GM19099 (cell line): ENCODE data around the gene TTLL9.
A peak's percentile ranks its signal among the peaks of the same experiment; 100 is the strongest.

Experiments used
- POLR2A ChIP-seq: IDR thresholded peaks from 3 replicates; pipeline ENCODE4 v1.6.1; 2011; ENCODE audit warnings: low read depth; ENCODE audit not compliant: insufficient read length; ENCODE audit errors: extremely low read depth

The TTLL9 gene

DNA sequence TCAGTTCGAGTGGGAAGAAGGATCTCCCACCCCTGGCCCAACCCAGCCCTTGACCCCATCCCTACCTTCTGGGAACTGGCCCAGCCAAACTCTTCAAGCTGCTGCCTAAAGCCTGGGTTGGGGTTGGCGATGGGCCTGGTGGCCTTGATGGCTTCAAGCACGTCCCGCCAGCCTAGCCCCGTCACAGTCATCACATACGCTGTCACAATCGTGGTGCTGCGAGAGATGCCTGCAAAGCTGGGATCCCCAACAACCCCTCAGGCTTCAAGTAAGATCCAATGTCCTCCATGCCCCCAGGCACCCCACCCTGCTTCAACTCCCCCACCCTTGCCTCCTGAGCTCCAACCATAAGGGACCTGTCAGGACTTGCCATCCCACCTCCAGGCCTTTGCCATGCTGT lies 7.9 kb upstream of the TTLL9 start:
- no peak for TF ChIP-seq POLR2A

DNA sequence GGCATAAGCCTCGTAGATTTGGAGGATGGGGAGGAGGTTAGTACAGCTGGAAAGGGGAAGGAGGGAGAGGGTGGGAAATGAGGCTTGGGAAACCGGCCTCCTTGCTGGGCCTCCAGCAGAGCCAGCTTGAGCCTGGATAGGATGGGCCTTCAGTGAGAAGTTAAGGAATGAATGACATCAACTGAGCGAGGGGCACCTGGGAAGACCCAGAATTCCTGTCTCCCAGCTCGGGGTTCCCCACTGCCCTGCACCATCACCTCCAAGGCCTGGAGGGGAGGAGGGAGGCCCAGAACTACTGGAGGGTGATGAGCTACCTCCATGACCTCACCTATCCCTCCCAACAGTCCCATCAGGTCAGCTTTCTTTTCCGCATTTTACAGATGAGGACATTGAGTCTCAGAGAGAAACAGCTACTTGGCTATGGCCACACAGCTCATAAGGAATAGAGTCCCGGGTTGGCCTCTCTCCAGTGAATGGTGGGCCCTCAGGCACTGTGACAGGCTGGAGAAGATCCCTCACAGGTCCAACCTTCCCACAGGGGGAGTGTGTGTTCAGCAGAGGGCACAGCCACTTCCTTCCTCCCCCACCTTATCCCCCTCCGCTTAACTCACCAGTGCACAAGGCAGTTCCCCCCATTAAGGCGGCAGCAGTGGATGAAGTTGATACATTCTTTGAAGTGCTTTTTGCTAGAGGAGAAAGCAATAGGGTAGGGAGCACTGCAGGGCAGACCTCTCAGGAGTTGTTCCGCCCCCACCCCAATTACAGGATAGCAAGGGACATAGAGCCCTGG lies 6.9 kb upstream of the TTLL9 start:
- no peak for TF ChIP-seq POLR2A

DNA sequence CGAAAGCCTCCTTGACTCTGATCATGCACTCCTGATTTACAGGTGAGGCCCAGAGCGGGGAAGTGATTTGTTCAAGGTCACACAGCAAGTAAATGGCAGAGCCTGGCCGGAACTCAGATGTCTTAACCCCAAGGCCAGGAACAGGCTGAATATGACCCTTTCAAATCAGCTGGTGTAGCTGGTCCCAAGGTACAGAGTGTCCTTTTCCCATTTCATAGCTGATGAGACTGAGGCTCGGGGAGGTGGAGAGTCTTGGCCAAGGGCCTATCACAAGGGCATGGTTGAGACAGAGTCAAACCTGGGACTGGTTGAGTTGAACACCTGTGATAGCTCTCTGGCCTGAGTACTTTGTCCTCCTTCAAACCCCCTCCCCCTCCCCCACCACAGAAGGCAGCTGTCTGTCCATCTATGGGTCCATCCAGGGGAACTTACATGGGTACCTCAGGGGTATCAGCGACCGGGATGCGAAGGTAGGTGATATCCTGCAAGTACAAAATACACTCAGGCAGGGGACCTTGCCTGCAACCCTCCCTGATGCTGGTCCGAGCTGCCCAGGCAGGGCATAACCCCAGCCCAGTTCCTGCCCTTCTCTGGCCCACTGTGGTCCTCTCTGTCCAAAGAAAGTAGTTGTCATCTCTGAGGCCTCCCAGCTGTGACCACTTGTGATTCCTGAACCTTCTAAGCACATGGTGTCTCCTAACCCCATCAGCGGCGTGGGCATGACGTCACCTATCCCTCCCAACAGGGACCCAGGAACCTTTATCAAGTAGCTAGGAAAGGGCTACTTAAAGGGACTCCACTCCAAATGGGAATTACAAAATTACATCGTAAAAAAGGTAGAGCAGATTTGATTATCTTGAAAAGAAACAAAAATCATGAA lies 5.7 kb upstream of the TTLL9 start:
- TF ChIP-seq POLR2A = no peak

DNA sequence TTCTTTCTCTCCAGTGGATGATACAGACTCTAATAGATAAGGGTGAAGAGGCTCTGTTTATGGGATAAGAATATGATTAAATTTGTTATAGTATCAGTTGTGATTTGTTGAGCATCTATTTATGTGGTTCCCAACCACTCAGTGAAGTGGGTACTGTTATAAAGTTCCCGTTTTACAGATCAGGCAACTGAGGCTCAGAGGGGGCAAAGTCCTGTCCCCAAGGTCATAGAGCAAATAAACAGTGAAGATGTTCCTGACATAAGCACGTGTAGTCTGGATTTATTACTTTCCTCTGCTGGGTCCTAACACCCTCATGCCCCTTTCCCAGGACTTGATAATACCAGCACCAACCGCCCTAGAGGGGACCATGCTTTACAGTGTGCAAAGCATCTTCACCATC lies 4.2 kb upstream of the TTLL9 start:
- no peak for TF ChIP-seq POLR2A

DNA sequence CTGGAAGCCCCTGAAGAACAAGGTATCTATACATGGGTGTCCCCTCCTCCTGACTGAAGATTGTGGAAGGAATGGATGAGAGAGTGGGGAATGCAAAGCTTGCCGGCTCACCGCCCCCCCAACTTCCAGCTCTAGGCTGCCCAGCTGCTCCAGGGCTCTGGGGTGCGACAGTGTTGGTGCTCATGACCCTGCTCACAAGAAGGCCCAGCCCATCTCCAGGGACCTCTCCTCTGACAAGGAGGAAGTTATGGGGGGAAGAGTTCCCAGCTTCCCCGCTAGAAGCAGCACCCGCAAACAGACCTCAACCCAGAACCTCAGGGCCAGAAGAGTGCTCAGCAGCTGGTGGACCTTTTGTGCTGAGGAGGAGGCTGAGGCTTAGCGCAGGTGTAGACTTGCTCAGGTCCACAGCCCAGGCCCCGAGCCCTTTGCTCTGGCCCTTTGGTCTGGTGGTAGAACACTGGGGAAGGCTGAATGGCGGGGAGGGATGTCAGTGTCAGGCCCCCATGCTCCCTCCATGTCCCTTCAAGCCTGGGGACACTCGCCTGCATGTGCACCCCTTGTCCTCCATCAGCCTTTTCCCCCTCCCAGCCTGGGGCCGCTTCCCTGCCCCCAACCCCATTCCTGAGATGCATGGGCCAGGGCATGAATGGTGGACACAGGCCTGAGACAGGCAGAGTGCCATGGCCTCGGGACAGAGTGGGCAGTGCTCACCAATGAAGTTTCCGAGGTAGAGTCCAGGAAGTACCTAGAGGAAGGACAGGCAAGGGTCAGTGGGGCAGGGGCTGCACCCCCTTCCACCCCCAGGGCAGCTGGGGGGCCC lies 1.4 kb upstream of the TTLL9 start:
- no peak for TF ChIP-seq POLR2A

DNA sequence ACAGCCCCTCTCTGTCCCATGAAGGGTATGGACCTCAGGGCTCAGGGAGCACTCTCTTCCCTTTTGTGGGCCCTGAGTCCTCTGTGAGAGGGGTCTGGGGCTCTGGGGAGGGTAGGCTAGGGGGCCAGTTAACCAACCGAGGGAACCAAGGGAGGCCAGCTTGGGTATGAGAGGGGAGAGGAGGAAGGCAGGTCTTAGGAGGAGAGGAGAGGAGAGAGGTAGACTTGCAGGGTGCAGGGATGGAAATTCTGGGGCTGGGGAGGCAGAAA lies 827 bp upstream of the TTLL9 start:
- TF ChIP-seq POLR2A = no peak

DNA sequence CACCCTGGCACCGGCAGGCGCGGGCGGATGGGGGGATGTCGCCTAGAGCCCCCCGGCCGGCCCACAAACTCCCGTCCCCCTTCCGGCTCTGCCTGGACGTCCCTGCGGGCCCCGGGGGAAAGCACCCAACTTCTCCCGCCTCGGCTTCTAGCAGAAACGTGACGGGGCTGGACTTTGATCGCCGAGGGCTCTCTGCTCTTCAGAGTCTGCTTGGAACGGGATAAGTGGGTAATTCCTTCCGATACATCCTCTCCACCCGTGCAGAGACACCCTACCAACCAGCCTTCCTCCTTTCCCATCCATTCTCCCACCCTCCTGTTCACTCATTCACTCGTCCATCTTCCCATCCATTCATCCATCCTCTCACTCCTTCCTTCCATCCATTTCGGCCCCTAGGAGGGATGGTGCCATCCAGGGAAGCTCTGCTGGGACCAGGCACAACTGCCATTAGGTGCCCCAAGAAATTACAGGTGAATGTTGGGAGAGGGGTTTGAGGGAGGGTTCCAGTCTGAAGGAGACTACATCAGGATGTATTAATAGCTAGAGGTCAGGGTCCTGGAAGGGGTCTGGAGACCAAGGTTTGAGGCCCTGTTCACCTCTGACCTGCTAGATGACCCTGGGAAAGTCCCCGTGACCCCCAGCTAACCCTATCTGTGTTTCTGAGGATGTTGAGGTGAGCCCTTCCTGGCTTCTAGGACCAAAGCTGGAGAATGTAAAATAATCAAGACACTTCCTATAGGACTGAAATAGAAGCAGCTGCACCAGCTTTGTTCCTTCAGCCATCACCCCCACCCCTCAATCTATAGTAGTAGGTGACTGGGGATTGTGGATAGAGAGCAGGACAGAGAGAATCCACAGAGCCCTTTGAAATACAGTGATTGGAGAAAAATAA lies 538 bp downstream of the TTLL9 start:
- TF ChIP-seq POLR2A = no peak

DNA sequence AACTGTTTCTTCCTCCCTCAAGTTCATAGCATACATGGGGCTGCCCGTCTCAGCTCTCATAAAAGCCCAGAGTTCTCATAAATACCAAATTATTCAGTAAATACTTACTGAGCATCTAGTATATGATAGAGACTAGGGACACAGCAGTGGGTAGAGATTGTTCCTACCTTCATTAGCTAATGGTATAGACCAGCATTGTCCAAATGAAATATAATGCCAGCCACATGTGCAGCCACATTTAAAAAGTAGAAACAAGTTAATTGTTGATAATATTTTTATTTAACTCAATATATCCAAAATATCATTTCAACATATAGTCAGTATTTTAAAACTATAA lies 1.2 kb downstream of the TTLL9 start:
- no peak for TF ChIP-seq POLR2A

DNA sequence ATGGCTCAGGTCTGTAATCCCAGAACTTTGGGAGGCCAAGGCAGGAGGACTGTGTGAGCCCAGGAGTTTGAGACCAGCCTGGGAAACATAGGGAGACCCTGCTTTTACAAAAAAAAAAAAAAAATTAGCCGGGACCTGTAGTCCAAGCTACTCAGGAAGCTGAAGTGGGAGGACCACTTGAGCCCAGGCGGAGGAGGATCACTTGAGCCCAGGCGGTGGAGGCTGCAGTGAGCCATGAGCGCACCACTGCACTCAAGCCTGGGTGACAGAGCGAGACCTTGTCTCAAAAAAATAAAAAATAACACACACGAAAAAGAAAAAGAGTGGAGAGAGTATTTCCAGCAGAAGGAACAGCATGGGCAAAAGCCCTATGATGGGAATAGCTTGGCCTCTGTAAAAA lies 2.0 kb downstream of the TTLL9 start:
- no peak for TF ChIP-seq POLR2A

DNA sequence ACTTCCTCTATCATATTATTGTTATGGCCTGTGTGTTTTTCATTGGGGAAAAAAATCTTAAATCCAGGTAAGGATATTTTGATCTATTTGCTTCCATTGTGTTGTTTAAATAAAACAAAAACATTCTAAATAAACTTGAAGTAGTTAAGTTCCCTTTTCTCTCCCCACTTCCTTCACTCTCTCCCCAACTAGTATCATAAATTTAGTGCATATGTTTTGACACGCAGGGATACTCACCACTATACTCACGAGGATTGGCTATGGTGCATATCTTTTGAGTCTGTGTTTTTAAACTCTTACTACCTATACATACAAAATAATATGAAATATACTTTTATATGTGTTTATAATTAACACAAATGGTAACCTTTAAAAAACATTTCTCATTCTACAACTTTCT lies 5.2 kb downstream of the TTLL9 start:
- no peak for TF ChIP-seq POLR2A

DNA sequence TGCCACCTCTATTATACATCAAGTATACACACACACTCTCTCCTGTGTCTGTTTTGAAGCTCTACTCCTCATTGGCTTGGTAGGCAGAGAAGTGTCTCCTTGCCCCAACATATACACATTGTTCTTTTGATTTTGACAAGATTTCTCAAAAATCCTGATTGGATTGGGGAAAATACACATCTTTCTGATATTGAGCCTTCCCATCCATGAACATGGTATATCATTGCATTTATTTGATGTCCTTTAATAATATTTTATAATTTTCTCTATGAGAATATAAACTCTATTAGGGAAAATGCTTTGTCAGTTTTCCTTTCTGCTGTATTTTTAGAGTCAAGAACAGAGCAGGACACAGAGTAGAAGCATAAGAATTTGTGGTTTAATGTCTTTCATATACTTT lies 7.2 kb downstream of the TTLL9 start:
- no peak for TF ChIP-seq POLR2A

DNA sequence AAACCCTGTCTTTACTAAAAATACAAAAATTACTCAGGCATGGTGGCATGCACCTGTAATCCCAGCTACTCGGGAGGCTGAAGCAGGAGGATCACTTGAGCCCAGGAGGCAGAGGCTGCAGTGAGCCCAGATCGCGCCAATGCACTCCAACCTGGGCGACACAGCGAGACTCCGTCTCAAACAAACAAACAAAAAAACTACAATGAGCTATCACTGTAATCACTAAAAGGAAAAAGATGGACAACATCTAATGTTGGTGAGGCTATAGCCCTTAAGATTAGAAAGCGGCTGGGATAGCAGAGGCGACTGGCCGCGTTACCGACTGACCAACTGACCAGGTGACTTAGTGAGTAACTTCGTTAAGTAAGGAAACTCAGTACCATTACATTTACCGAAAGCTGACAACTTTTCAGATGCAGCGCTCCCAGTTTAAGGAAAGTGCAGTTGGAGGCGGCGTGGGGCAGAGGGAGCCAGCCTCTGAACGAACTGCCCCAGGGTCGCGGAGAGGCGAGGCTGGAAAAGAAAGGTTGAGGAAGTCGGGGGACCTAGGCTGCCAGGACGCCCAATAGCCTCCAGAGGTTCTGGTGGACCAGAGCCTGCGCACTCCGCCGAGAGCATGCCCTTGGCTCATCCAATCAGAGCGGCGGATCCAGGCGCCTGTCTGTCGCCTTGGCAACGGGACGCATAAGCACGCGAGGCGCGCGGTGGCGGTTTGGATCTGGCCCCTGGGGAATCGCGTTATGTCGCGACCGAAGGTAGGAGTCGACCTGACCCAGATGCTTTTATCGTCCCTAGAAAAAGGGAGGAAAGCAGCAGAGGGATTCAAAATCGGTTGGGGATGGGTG lies 8.9 kb downstream of the TTLL9 start:
- peak; percentile 37 for TF ChIP-seq POLR2A

DNA sequence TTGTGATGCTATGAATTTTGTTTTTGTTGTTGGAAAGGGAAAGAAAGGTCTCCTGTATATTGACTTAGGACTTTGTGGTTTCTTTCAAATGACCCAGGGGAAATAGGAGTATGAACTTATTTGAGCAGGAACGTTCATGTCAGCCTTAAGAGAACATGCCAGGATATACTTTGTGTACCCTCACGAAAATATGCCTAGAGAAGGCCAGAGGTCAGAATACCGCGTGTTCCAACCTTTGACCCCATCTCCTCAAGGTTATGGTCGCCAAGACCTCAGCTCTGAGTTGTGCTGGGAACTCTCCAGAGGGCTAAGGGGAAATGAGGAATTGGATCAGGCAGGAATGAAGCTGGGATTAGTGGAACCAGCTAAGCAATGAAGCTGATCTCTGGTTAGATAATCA lies 11.5 kb downstream of the TTLL9 start:
- no peak for TF ChIP-seq POLR2A

DNA sequence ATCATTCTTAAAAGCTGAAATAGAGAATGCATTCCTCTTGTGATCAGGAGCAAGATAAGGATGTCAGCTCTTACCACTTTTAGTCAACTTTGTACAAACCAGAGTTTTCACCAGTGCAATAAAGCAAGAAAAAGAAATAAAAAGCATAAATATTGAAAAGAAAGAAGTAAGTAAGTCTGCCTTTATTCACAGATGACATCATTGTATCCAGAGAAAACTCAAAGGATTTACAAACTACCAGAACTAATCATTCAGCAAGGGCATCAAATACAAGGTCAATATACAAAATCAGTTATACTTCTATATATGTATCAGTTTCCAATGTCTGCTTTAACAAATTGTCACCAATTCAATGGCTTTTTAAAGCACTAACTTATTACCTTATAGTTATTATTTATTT lies 13.4 kb downstream of the TTLL9 start:
- no peak for TF ChIP-seq POLR2A
